Measurements from ENCODE around the gene ACTL6B. TPM values are rescaled to one million over a fixed set of nuclear protein-coding genes. Genes with fewer than 3 reads are reported as not detected.

Gene ACTL6B
- total and polyA plus RNA-seq, 2 of the 13 experiments (the other 11 are each of a cell fraction or from before 2014, with no cell fraction given), result not detected

DNA sequence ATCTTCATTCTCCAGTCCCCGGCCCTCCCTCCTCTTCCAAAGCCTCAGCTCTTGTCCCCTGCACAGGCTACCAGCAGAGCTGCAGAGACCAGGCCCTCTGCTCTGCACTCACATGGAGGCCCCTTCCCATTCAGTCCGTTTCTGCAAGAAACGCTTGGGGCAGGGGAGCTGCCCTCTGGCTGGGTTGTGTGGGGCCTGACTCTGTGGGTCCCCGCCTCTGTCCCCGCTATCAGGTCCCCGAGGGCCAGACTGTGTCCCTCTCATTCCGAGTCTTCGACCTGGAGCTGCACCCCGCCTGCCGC, 52.6 kb downstream of the ACTL6B start (continued):
- TF ChIP-seq, protein P1, sequence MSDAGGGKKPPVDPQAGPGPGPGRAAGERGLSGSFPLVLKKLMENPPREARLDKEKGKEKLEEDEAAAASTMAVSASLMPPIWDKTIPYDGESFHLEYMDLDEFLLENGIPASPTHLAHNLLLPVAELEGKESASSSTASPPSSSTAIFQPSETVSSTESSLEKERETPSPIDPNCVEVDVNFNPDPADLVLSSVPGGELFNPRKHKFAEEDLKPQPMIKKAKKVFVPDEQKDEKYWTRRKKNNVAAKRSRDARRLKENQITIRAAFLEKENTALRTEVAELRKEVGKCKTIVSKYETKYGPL (CRISPR knock-in tag; IDR thresholded peaks at IDR 0.05), result no peak
- TF ChIP-seq BORCS8-MEF2B (CRISPR knock-in tag; IDR thresholded peaks at IDR 0.05), result no peak
- TF ChIP-seq, protein P2, sequence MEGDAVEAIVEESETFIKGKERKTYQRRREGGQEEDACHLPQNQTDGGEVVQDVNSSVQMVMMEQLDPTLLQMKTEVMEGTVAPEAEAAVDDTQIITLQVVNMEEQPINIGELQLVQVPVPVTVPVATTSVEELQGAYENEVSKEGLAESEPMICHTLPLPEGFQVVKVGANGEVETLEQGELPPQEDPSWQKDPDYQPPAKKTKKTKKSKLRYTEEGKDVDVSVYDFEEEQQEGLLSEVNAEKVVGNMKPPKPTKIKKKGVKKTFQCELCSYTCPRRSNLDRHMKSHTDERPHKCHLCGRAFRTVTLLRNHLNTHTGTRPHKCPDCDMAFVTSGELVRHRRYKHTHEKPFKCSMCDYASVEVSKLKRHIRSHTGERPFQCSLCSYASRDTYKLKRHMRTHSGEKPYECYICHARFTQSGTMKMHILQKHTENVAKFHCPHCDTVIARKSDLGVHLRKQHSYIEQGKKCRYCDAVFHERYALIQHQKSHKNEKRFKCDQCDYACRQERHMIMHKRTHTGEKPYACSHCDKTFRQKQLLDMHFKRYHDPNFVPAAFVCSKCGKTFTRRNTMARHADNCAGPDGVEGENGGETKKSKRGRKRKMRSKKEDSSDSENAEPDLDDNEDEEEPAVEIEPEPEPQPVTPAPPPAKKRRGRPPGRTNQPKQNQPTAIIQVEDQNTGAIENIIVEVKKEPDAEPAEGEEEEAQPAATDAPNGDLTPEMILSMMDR (CRISPR knock-in tag; IDR thresholded peaks at IDR 0.05), result no peak

DNA sequence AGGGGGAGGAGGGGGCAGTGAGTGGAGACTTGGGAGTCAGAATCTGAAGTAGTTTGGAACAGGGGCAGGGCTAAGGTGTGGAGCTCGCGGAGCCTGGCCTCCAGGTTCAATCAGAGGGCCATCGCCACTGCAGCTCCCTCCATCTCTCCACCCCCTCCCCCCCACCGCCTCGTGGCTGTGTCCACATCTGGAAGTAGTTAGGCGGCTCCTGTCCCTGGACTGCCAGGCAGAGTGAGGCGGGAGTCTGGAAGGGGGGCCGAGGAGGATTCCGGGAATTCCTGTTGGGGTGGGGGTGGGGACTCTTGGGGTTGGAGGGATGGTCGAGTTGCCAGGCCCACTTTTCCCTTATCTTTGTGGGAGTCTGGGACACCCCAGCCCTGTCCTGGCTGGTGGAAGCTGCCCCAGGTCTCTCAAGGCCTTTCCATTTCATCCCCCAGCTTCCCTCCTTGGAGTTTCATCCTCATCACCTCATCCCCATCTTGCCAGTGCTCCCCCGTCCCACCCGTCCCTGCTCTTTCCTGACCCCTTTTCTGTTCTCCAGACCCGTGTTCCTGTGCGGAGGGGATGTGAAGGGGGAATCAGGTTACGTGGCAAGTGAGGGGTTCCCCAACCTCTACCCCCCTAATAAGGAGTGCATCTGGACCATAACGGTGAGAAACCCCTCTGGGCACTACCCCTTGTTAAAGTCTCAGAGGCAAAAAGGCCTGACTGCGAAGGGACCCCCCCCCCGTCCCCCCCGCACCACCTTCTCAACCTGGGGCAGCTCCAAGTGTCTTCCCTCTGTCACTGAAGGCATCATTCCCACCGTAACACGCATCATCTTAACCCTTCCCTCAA, 53.1 kb downstream of the ACTL6B start:
- 46% methylated on average over 20 of the region's 21 CpGs for WGBS (ENCODE audit: low lambda C conversion rate)
- H3K4me2 ChIP-seq (ENCODE audit: low read depth, low read length), result peak overlapping the region; percentile 86
- ChIA-PET POLR2A (interaction anchor here (1.2 to 2.9 kb wide), 4 partner anchors 9 to 272 kb away, joined by 3 to 19 read pairs (median 10); partner anchors contain the start of genes FBXO24, LRCH4, MOSPD3 and POP7), CTCF (ENCODE audit: low intra/inter-chr PET ratio, low total read pairs) (no interaction called here)
- FAIRE-seq (no peak), ATAC-seq (peak; percentile 5; the same call in 1 of the 3 replicates), DNase-seq (ENCODE audit: low spot score) (no peak)
- H3K36me3 ChIP-seq (replicated peaks in 1 of 2; ENCODE audit: control insufficient read depth in 1 of 2, insufficient read depth in 2 of 2, low read length in 2 of 2), result no peaks in the 10 kb centered on the region
- no peak overlapping the region for H3K27ac ChIP-seq (ENCODE audit: extremely low read length, insufficient read depth, low read length)
- TF ChIP-seq RFX5 (IDR thresholded peaks at IDR 0.05; ENCODE audit: low read depth, low read length), result no peak
- TF ChIP-seq, protein P3, sequence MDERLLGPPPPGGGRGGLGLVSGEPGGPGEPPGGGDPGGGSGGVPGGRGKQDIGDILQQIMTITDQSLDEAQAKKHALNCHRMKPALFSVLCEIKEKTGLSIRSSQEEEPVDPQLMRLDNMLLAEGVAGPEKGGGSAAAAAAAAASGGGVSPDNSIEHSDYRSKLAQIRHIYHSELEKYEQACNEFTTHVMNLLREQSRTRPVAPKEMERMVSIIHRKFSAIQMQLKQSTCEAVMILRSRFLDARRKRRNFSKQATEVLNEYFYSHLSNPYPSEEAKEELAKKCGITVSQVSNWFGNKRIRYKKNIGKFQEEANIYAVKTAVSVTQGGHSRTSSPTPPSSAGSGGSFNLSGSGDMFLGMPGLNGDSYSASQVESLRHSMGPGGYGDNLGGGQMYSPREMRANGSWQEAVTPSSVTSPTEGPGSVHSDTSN (CRISPR knock-in tag; IDR thresholded peaks at IDR 0.05), result no peak
- TF ChIP-seq, protein P4, sequence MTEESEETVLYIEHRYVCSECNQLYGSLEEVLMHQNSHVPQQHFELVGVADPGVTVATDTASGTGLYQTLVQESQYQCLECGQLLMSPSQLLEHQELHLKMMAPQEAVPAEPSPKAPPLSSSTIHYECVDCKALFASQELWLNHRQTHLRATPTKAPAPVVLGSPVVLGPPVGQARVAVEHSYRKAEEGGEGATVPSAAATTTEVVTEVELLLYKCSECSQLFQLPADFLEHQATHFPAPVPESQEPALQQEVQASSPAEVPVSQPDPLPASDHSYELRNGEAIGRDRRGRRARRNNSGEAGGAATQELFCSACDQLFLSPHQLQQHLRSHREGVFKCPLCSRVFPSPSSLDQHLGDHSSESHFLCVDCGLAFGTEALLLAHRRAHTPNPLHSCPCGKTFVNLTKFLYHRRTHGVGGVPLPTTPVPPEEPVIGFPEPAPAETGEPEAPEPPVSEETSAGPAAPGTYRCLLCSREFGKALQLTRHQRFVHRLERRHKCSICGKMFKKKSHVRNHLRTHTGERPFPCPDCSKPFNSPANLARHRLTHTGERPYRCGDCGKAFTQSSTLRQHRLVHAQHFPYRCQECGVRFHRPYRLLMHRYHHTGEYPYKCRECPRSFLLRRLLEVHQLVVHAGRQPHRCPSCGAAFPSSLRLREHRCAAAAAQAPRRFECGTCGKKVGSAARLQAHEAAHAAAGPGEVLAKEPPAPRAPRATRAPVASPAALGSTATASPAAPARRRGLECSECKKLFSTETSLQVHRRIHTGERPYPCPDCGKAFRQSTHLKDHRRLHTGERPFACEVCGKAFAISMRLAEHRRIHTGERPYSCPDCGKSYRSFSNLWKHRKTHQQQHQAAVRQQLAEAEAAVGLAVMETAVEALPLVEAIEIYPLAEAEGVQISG (CRISPR knock-in tag; IDR thresholded peaks at IDR 0.05), result 0 out of 2 replicates have a peak, but pooled peaks have one; percentile 5
- BruUV-seq (replicated peaks), result no TSS peak
- no peak overlapping the region for H3K9ac ChIP-seq (ENCODE audit: insufficient read depth, low read depth, low read length)
- H3K79me2 ChIP-seq (ENCODE audit: insufficient read depth, low read length), result no peaks in the 10 kb centered on the region
- H4K20me1 ChIP-seq (ENCODE audit: insufficient read depth, low read length), result no peaks in the 10 kb centered on the region
- H2AFZ ChIP-seq (ENCODE audit: low read length), result no peak overlapping the region
- no peaks in the 10 kb centered on the region for H3K9me3 ChIP-seq (ENCODE audit: low read length)
- intact Hi-C loops (cut with micrococcal nuclease; ENCODE audit: unreplicated experiment) (no loop called here), in situ Hi-C loops (cut with HindIII; ENCODE audit: extremely low pct_ligation_motif_present, low pct_unique_long_range_greater_than_20kb) (no loop called here)
- H3K27me3 ChIP-seq (ENCODE audit: control insufficient read depth in 1 of 2, insufficient read depth in 2 of 2, low read length in 2 of 2), result 0 out of 5 replicates have a peak, but pooled peaks cover 0 to 2% of the 10 kb centered on the region in 2 experiments
- peak overlapping the region in 2 of 3 experiments; percentile 36 to 71; a peak in 2 of 6 replicates for H3K4me3 ChIP-seq (replicated peaks in 1 of 3; ENCODE audit: insufficient read depth in 1 of 3, low read depth in 2 of 3, low read length in 3 of 3)
- peaks cover 44% of the 10 kb centered on the region for H3K4me1 ChIP-seq (ENCODE audit: insufficient read depth, low read length)
